HG03432 (cell line): ENCODE measurements around the gene ORC6.
A peak's percentile ranks its signal among the peaks of the same experiment; 100 is the strongest.

Experiments
- ATAC-seq: cut with Tn5 transposase; IDR thresholded peaks from one replicate; pipeline ENCODE4 v1.9.1; 2021; ENCODE audit warnings: mild to moderate bottlenecking, moderate library complexity; ENCODE audit not compliant: unreplicated experiment

The ORC6 gene

DNA sequence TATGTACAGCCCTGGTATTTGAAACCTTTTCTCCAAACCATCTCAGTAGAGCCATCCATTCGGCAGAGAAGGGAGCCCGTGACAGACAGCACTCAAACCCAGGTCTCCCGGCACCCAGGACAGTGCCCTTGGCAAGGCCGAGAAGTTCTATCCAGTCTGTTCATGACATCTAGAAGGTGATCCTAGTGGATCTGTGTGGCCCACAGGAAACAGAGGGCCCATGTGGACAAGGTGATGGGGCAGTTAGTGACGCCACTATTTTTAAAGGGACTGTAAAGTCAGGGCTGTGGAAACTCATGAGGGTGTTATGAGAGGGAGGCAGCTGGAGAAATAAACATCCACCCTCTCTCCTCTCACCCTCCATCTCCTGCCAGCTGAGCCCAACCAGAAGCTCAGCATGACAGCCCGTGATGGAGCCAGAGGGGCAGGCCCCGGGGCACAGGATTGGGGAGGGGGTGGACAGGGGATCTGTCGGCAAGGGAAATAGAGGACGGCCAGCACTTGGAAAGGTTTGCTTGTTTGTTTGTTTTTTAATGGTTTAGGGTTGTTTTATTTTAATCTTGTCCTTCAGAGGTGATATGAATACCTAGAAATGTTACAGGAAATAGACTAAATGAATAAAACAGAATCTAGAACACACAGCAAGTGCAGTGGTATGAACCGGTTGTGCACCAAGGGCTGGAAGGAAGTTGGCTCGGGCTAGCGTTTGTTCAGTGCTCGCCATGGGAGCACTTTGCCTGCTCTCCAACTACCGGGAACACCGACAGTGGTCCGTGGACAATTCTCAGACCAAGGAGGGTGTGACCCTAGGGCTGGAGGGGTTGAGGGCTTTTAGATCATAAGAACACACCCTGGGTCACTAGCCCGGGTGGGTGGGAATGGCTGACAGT lies 41.6 kb downstream of the ORC6 start:
- no peak for ATAC-seq

DNA sequence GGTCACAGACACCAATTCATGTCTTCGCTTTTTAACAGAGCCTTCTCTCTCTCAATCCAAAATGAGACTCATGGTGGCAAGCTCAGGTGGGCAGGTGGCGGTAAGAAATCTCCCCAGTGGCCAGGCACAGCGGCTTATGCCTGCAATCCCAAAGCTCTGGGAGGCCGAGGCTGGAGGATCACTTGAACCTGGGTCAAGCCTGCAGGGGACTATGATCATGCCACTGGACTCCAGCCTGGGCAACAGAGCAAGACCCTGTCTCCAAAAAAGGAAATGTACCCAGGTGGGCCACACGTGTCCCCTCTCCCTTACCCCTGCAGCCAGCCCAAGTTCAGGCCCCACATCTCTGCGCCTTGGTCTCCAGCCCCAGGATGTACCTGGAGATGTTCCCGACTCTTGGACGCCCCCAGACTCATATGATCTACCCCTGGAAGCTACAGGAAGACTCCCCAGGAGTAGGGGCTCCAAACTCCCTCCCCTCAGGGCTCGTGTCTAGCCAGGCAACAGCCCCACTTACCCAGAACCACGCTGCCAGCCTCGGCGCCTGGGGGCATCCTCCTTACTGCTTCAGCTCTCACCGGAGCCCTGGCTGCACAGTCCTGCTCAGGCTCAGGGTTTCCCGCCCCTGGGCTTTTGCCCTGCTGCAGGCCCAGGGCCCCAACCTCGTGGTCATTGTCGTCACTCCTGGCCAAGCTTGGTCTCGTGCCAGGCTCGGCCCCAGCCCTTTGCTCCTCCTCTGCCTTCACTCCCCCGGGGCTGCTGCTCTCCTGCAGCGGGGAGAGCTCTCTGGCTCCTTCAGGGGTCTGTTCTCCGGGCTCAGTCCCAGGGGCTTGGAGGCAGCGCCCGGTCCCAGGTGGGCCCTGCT lies 42.5 kb downstream of the ORC6 start:
- no peak for ATAC-seq

GRCh38 chr16:46732561-46732960 lies 43.1 kb downstream of the ORC6 start:
- ATAC-seq, result no peak

- no peak for ATAC-seq
Observed at GRCh38 chr16:46733319-46733830, 43.9 kb downstream of the ORC6 start.

DNA sequence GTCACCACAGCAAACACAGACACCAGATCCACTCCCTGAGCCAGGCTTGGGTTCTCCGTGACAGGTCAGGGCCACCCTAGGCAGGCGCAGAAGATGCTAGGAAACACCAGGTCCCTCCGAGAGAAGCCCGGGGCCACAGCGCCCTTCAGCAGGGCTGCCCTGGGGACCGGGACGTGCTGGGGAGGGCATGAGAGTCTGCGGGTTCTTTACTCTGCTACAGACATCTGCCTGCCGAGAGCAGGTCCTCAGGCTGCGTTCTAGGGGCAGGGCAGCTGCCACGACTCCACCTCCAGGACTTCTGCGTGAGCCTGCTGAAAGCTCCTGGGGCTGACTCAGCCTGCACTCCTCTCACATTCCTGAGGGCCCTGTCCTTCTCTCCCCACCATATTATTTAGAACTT lies 47.2 kb downstream of the ORC6 start:
- no peak for ATAC-seq

DNA sequence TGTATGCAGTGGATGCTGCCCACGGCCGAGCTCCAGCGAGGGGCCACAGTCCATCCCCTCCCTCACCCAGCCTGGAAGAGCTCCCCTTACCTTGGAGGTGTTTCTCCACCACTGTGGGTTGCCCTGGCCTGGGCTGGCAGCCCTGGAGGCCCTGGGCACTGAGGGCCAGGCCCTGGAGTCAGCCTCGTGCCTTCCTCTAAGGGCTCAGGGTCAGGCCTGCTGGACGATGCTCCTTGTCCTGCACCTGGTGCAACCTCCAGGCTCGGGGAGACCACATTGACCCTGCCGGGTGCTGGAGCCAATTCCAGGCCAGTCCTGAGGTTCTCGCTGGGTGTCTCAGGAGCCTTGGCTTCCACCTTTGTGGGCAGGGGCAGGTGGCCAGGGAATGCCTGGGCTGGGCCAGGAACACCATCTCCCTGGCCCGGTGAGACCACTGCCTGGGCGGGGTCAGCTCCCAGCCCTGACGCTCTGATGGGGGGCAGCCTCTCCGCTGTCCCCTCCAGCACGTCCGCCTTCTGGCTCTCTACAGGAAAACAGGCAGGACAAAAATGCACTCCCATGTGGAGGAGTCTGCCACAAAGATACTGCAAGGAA lies 48.3 kb downstream of the ORC6 start:
- ATAC-seq, result no peak

GRCh38 chr16:46739934-46740333 lies 50.5 kb downstream of the ORC6 start:
- no peak for ATAC-seq

DNA sequence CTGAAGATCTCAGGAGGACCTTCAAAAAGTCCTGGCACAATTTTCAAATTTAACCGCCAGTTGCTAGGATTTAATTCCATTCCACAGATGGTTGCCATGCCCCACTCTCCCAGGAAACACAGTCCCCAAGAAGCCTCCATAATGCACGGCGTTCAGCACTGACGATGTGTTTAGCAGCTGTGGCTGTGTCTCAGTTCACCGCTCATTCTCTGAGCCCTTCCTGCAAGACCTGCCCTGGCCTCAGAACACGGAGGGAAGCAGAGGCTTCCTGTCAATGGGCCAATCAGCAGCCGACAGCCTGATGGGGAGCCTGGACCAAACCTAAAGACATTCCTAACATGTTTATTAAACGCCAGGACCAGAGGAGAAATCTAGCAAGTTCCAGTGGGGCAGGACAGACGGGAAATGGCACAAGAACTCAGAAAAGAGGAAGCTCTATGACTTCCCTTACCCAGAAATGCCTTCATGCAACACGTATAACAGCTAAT lies 53.8 kb downstream of the ORC6 start:
- peak; percentile 66 for ATAC-seq

DNA sequence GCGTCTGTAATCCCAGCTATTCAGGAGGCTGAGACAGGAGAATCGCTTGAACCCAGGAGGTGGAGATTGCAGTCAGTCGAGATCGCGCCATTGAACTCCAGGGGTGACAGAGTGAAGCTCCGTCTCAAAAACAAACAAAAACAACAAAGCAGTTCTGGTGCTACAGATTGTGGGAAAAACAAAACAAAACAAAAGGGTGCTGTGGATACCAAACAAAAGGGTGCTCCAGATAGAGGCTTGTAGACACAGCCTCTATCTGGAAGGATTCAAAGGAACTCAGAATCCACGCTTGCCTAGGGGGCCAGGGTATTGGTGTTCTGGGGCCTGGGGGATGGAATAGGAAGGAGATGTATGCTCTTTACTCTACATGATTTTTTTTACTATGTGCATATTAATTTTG lies 56.2 kb downstream of the ORC6 start:
- ATAC-seq, result no peak

DNA sequence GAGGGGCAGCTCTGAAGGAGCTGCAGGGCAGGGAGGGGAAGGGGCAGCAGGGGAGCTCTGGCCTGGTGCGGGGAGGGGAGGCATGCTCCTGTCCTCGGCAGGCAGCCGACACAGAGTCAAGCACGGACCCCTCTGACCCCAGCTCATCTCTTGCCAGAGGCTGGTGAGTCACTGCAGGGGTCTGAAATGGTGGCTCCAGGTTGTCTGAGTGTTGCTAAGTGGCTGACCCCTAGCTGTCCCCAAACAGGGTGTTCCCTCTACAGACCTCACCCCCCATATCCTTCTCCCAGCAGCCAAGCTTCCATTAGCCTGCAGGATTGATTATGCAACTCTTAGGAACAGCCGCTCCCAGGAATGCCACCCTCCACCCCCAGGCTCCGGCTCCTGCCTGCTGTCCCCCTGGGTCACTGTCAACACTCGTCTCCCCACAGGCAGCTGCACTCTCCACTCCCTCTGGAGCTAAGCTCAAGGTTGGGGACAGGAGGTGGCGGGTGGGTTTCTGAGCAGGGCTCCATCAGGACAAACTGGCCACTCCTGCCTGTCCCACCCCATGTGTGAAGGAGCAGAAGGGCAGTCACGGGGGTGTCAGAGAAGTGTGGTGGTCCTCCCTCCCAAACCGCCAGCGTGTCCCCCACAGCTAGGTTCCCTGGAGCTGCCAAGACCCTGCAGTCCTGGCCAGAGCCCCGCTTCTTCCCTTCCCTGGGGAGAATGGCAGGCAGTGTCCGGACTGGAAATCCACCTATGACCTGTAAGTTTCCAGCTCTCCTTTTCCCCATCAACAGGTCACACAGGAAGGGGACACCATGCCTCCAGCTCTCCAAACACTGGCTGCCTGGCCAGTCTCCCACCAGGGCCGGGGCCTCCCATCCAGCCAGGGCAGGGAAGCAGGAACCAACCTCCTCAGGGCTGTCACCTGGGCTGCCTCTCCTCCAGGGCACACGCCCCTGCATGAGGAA lies 57.6 kb downstream of the ORC6 start:
- ATAC-seq, result no peak
